Fibroblast of skin of back (primary cell): ENCODE data around the gene NRG3.
"Not testable (repeated sequence)": the region's sequence is repeated elsewhere in the genome, so short reads cannot be mapped to it uniquely, and the experiment has no call there.

Experiments used
- DNase-seq: peaks from one replicate; pipeline ENCODE4 v3.0.0-alpha.2; 2013

NRG3 gene

GRCh38 chr10:82591421-82591820 lies 716.4 kb downstream of the NRG3 start:
- no peak for DNase-seq

- DNase-seq = no peak
These were observed 722.8 kb downstream of the NRG3 start for GRCh38 chr10:82597840-82598239.

- no peak for DNase-seq
These were observed 734.9 kb downstream of the NRG3 start for GRCh38 chr10:82609845-82610244.

GRCh38 chr10:82618007-82618406 lies 743.0 kb downstream of the NRG3 start:
- no peak for DNase-seq

GRCh38 chr10:82621680-82622079 lies 746.7 kb downstream of the NRG3 start:
- DNase-seq = no peak

GRCh38 chr10:82622479-82622878 lies 747.5 kb downstream of the NRG3 start:
- DNase-seq = no peak

GRCh38 chr10:82625512-82626189 lies 750.7 kb downstream of the NRG3 start:
- DNase-seq = no peak

GRCh38 chr10:82628373-82628772 lies 753.4 kb downstream of the NRG3 start:
- DNase-seq = peak; percentile 17

GRCh38 chr10:82643076-82643475 lies 768.1 kb downstream of the NRG3 start:
- DNase-seq = peak; percentile 0

- no peak for DNase-seq
These were observed 768.6 kb downstream of the NRG3 start for GRCh38 chr10:82643601-82644000.

- no peak for DNase-seq
These were observed 770.2 kb downstream of the NRG3 start for GRCh38 chr10:82645221-82645620.

- no peak for DNase-seq
These were observed 778.5 kb downstream of the NRG3 start for GRCh38 chr10:82653244-82654155.

- peak; percentile 28 for DNase-seq
These were observed 785.2 kb downstream of the NRG3 start for GRCh38 chr10:82660205-82660604.

GRCh38 chr10:82660986-82661385 lies 786.0 kb downstream of the NRG3 start:
- no peak for DNase-seq

- DNase-seq = no peak
These were observed 786.7 kb downstream of the NRG3 start for GRCh38 chr10:82661701-82662100.

GRCh38 chr10:82668221-82668895 lies 793.4 kb downstream of the NRG3 start:
- DNase-seq = peak; percentile 79

GRCh38 chr10:82674036-82674435 lies 799.0 kb downstream of the NRG3 start:
- DNase-seq = peak; percentile 73

GRCh38 chr10:82677932-82678331 lies 802.9 kb downstream of the NRG3 start:
- DNase-seq = not testable (repeated sequence)

GRCh38 chr10:82678451-82678850 lies 803.5 kb downstream of the NRG3 start:
- not testable (repeated sequence) for DNase-seq

GRCh38 chr10:82680608-82681007 lies 805.6 kb downstream of the NRG3 start:
- DNase-seq = no peak

GRCh38 chr10:82683945-82684344 lies 809.0 kb downstream of the NRG3 start:
- no peak for DNase-seq

GRCh38 chr10:82685087-82685486 lies 810.1 kb downstream of the NRG3 start:
- no peak for DNase-seq

GRCh38 chr10:82691211-82691610 lies 816.2 kb downstream of the NRG3 start:
- no peak for DNase-seq
